ENCODE results near the gene ZBTB34. TPM values are rescaled to one million over a fixed set of nuclear protein-coding genes. Genes with fewer than 3 reads are reported as not detected.

ZBTB34 gene
- total RNA-seq, 4 donors from 2014 or later = 11.5 to 19.7 (median 16.2) TPM

DNA sequence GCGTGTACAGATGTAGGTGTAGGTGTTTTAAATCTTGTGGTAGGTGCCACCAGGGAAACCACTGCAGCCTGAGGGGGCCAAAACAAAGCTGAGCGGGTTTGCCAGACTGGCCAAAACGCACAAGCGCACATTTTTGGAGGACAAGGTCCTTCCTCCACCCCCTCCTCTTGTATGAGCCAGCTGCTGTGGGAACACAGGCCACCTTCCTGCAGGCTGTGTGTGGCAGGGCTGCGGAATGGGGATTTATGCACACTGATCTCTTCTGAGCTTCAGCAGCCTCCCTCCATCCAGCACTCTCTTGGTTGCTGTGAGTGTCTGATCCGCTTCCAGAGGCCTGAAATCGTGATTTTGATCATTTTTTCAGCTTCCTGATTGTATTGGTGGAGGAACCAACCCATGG lies 33.2 kb upstream of the ZBTB34 start:
- TF ChIP-seq, protein P1, sequence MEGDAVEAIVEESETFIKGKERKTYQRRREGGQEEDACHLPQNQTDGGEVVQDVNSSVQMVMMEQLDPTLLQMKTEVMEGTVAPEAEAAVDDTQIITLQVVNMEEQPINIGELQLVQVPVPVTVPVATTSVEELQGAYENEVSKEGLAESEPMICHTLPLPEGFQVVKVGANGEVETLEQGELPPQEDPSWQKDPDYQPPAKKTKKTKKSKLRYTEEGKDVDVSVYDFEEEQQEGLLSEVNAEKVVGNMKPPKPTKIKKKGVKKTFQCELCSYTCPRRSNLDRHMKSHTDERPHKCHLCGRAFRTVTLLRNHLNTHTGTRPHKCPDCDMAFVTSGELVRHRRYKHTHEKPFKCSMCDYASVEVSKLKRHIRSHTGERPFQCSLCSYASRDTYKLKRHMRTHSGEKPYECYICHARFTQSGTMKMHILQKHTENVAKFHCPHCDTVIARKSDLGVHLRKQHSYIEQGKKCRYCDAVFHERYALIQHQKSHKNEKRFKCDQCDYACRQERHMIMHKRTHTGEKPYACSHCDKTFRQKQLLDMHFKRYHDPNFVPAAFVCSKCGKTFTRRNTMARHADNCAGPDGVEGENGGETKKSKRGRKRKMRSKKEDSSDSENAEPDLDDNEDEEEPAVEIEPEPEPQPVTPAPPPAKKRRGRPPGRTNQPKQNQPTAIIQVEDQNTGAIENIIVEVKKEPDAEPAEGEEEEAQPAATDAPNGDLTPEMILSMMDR (IDR thresholded peaks at IDR 0.05; ENCODE audit: low read depth) = no peak

DNA sequence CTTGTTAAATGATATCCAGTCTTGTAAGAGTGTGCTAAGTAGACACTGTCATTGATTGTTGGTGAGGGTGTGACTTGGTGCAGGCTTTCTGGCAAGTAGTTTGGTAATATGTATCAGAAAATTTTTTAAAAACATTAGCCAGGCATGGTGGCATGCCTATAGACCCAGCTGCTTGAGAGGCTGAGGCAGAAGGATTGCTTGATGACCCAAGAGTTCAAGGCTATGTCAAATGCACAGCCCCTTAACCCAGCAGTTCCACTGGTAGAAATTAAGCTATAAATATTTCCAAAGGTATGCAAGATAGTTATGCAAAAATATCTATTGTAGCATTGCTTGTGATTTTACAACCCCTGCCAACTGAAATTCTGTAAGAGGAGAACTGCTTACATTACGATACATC lies 31.4 kb upstream of the ZBTB34 start:
- TF ChIP-seq, protein P1 (IDR thresholded peaks at IDR 0.05; ENCODE audit: low read depth) = no peak

DNA sequence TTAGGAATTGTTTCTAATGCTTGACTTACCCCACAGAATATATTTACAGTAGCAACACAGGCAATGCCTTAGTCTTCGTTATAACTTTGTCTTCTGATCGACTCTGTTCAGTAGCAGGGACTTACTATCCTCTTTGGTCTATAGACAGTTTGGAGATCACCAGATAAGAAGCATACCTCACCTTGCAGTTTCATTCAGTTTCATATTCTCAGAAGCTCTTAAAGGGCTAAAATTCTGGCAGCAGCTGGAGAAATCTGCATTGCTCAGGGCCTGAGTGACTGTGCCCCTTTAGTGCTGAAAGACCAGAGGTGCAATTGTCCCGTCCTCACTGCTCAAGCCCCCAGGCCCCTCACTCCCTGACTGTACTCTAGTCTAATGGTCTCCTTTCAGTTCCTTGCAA lies 29.6 kb upstream of the ZBTB34 start:
- TF ChIP-seq, protein P1 (IDR thresholded peaks at IDR 0.05; ENCODE audit: low read depth) = no peak

DNA sequence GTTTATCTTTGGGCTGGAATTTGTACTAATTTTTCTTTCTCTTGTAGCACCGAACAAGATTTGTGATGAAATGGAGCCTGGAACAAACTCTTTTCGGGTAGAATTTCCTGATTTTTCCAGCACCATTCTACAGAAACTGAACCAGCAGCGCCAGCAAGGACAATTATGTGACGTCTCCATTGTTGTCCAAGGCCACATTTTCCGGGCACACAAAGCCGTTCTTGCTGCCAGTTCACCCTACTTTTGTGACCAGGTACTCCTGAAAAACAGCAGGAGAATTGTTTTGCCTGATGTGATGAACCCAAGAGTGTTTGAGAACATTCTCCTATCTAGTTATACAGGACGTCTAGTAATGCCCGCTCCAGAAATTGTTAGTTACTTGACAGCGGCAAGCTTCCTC lies 28.0 kb upstream of the ZBTB34 start:
- TF ChIP-seq, protein P1 (IDR thresholded peaks at IDR 0.05; ENCODE audit: low read depth) = no peak

DNA sequence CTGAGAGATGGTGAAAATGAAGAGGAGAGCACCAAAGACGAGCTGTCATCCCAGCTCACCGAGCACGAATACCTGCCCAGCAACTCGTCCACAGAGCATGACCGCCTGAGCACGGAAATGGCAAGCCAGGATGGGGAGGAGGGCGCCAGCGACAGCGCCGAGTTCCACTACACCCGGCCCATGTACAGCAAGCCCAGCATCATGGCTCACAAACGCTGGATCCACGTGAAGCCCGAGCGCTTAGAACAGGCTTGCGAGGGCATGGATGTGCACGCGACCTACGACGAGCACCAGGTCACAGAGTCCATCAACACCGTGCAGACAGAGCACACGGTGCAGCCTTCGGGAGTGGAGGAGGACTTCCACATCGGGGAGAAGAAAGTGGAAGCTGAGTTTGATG lies 27.4 kb upstream of the ZBTB34 start:
- TF ChIP-seq, protein P1 (IDR thresholded peaks at IDR 0.05; ENCODE audit: low read depth) = no peak

DNA sequence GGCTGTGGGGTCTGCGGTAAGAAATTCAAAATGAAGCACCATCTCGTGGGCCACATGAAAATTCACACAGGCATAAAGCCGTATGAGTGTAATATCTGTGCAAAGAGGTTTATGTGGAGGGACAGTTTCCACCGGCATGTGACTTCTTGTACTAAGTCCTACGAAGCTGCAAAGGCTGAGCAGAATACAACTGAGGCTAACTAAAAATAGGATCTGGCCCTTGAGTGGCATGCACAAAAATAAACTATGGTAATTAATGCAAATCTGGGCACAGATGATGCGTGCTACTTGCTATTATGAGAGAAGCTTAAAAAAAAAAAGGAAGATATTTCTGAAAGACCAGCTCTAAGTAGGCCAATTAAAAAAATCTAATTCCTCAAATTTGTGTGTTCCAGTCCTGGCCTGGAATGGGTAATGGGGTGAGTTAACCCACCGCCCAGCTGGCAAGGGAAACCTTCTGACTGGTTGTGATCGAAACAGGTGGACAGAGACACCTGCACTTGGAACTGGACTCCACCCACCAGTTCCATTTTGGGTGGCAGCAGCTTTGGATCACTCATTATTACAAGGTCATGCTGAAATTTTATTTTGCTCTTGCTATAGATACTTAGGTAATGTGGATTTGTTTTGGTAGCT lies 26.6 kb upstream of the ZBTB34 start:
- TF ChIP-seq, protein P1 (IDR thresholded peaks at IDR 0.05; ENCODE audit: low read depth) = no peak

DNA sequence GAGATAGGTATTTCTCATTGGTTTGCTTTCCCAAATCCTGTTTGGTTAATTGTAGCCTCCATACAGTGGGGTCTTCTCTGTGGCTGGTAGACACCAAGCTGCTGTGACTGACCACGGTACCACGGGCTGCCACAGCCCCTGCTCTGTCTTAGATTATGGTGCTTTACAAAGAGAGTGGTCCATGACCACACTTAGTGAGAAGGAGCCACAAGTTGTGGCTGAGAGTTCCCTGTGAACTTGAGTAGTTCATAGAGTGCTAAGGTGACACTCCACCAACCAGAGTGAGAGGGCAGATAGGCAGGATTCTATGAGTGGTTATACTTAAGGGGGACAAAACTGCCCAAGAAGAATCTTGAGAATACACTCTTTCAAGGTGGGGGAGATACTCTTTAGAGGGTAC lies 25.8 kb upstream of the ZBTB34 start:
- TF ChIP-seq, protein P1 (IDR thresholded peaks at IDR 0.05; ENCODE audit: low read depth) = no peak

All from subcutaneous adipose tissue (tissue), 4 donors.